GM21381 (cell line): ENCODE data around the gene INPP4A.

Source experiments
- ATAC-seq: cut with Tn5 transposase; IDR thresholded peaks from one replicate; pipeline ENCODE4 v1.9.1; 2021; ENCODE audit warnings: mild to moderate bottlenecking, moderate library complexity; ENCODE audit not compliant: unreplicated experiment

INPP4A gene

GRCh38 chr2:98509542-98510321 is 65.1 kb downstream of the INPP4A start:
- no peak for ATAC-seq

GRCh38 chr2:98510322-98510662 is 65.6 kb downstream of the INPP4A start:
- ATAC-seq: no peak

DNA sequence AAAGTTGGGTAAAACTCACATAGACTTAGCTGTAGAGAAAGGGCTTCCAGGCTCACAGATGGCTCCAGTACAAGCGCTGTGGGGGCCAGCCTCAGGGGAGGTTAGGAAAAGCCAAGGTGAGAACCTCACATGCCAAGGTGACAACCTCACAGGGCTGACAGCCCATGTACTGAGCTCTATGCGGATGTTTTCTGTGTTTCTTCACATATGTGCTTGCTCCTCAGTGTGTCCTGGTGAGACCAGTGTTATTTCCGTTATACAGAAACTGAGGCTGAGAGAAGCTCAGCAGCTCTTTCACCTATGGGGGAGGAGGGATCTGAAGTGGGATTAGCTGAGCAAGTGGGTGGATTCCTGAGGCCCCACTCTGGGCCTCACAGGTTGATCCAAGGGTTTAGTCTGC is 67.3 kb downstream of the INPP4A start:
- no peak for ATAC-seq

DNA sequence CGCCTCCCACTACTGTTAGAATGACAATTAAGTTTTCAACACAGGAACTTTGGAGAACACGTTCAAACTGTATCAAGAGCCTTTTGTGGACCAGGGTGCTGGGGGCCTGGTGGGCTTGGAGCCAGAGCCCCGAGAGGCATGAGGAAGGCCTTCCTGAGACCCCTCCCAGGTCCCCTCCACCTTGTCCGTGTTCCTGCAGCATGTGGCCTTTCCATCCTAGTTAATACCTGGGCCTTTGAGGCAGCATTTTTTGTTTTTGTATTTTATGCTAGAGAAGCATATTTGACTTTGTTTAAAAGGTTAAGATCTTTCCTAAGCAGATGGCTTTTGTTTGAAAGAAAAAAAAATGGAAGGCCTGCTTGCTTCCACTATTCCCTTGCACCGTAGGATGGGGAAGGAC is 68.0 kb downstream of the INPP4A start:
- ATAC-seq: no peak

DNA sequence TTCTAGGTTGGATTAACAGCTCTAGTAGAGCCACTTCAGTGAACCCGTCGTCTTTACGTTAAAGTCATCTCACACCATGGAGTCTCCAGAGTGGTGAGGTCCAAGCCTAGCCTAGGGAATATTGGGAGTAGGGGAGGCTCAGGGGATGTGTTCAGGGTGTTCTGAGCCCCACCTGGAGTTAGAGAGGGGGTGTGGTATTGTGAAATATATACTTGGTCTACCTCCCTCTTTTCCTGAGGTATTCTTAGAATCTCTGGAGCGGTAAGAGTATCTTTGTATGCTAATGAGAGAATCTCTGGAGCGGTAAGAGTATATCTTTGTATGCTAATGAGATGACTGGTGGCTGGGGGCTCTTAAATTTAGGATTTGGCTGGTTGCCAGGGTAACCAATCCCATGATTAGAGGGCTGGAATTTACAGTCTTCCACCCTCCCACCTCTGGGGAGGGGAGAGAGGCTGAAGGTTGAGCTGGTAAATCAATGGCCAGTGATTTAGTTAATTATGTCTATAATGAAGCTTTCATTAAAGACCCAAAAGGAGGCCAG is 69.5 kb downstream of the INPP4A start:
- ATAC-seq: no peak

- no peak for ATAC-seq
These were observed 70.2 kb downstream of the INPP4A start for GRCh38 chr2:98514879-98515249.

DNA sequence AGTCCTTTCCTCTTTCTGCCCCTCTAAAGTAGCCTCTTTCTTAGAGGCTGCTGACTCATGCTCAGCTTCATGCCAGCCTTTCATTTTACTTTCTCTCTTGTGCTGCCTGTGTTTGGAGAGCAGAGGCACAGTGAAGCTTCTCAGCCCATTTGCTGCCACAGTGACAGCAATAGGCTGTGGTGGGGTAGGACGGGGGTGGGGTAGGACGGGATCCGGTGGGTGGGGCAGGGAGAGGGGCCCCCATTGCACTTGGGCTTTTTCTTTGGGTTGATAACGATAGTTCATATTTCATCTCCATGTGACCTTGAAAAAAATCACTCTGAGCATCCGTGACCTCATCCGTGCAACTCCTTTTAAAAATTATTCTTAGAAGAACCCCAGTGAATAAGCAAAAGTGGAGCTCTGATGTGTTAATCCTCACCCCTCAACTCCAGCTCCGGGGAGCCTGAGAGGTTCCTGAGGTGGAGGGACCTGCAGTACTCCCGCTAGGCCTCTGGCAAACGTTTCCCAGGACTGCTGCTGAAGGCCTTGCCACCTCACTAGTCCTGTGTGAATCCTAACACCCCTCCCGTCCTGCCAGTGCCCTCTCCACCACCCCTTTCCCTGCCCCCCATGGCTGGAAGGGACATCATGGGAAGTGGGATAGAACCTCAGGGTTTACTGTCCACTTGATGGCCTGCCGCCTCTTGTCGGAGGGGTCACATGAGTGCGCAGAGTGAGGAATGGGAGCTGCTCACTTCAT is 70.8 kb downstream of the INPP4A start:
- ATAC-seq: no peak

GRCh38 chr2:98516571-98516970 is 71.9 kb downstream of the INPP4A start:
- no peak for ATAC-seq

DNA sequence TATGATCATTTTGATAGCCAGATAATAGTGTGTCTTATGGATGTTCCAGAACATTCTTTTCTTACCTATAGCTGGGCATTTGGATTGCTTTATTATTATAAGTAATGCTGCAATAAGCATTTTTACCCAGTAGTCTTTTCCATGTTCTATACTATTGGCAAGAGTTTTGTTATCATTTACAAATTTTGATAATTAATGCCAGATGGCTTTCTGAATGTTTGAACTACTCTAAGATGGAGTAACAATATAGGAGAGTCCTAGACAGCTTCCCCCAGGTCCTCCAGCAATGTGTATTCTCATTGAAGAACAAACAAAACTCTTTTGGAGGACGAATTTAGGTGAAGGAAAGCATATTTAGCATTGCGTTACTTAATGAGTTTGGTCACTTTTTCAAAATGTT is 73.0 kb downstream of the INPP4A start:
- no peak for ATAC-seq

DNA sequence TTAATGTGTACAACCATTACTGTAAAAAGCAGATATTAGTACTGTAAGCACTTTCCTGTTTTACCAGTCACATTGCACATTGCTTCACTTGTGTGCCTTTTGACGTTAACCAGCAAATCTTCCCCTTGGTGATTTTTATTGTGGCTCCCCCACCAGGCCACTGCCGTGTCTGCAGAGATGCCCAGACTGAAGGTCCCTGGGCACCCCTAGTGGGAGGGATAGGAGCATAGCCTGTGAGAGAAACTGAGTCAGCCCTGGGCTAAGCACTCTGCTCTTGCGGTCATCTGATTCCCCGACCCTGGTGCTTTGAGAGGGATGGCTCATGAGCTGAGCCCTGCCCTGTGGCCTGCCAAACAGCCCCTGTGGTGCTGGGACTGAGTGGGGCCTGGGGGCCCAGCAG is 73.4 kb downstream of the INPP4A start:
- ATAC-seq: no peak

GRCh38 chr2:98519156-98519555 is 74.5 kb downstream of the INPP4A start:
- no peak for ATAC-seq

DNA sequence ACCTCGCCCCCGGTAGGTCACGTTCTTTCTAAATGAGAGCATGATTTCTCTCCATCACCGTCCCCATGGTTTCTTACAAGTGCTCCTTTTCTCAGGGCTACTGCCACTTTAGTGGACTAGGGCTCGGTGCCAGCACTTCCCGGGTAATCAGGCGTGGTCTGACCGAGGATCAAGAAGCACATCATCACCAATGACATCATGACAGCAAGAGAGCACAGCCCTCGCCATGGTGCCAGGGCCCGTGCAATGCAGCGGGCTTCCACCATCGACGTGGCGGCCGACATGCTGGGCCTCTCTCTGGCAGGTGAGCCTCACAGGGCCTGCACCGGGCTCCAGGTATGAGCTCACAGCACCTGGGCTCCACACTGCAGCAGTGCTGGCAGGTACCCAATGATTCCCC is 75.2 kb downstream of the INPP4A start:
- ATAC-seq: no peak

DNA sequence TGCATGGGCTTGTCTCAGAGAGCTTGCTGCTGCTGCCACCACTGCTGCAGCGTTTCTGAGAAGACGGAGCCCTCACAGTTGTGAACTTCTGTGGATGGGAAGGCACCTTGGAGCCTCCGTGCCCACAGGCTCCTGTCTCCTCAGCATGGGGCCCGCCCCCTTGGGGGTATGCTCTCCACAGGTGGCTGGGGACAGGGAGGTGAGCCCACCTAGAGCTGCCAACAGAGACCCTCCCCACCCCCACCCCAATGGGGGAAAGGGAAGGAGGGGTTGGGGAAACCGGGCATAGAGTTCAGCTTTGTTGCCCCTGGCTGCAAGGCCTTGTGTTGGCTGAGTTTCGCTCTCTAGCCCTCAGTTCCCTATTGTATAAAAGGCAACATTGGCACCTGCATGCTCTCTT is 76.1 kb downstream of the INPP4A start:
- no peak for ATAC-seq

DNA sequence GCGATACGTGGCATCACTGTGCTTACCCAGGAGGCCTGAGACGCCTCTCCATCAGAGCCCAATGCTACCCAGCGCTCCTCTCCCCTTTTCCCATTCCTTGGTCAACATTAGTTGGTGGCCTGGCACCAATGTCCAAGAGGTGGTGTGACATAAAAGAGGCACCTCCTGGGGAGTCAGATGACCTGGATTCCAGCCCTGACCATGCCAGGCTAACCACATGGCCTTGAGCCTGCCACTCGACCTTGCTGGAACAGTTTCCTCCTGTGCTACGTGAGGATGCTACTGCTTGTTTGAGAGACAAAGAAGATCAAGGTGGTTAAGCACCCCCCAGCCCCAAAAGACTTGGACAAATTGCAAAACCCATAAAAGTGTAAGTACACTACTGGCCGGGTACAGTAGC is 76.6 kb downstream of the INPP4A start:
- ATAC-seq: no peak

- ATAC-seq: no peak
These were observed 78.2 kb downstream of the INPP4A start for GRCh38 chr2:98522854-98523253.

GRCh38 chr2:98524168-98524567 is 79.5 kb downstream of the INPP4A start:
- no peak for ATAC-seq

DNA sequence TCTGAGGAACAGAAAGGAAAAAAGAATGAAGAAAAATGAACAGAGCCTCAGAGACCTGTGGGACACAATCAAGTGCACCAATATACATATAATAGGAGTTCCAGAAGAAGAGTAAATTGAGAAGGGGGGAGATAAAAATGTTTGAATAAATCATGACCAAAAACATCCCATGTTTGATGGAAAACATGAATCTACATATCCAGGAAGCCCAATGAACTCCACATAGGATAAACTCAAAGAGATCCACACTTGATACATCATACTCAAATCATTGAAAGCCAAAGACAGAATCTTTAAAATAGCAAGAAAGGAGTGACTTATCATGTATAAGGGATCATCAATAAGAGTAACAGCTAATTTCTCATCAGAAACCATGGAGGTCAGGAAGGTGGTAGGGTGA is 83.7 kb downstream of the INPP4A start:
- ATAC-seq: no peak

DNA sequence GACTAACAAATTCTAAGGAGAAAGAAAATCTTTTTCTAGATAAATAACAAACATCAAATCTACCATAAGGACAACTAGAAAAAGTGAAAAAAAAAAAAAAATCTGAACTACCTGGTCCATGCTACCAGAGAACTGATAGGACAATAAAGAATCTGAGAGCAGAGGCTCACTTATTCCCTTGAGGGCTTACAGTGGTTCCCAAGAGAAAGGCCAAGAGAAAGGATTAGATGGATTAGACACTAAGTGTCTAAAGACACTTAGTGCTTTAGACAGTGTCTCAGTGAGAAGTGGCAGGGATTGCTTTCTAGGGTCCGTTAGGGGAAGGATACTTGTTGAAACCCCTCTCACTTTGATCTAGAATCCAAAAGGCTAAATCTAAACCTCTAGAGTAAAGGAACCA is 85.5 kb downstream of the INPP4A start:
- ATAC-seq: no peak

GRCh38 chr2:98532756-98533155 is 88.1 kb downstream of the INPP4A start:
- ATAC-seq: no peak

- ATAC-seq: no peak
These were observed 88.9 kb downstream of the INPP4A start for GRCh38 chr2:98533547-98533946.

- ATAC-seq: no peak
These were observed 90.1 kb downstream of the INPP4A start for GRCh38 chr2:98534761-98535160.

DNA sequence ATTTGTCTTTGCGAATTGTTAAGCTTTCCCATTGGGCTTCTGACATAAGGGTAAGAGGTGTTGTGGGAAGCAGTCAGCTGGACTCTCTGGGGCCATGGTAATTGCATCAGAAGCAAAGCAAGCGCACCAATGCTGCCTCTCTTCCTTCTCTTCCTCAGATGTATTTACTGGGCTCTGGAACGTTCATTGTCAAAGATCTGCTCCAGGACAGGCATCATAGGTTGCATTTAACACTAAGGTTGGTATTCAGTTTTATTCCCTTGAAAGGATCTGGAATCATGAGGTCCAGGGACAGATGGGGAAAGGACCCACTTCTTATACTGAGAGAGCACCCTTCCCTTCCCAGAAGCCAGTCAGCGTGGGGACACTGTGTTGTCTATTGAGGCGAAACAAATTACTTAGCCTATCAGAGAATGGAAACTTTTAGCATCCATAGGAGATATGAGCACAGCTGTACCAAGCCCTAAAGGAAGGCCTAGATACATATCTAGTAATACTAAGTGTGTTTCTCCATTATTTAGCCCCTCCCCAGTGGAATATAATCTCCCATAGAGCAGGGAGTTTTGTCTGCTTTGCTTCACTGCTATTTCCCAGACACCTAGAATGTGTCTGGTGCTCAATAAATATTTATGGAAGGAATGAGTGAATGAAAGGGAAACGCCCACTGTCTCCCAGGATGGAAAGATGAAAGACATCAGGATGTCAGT is 91.5 kb downstream of the INPP4A start:
- no peak for ATAC-seq
